PFSK-1 (cell line): ENCODE measurements around the gene ARHGAP27.

Experiments
- FOXP2 ChIP-seq: optimal IDR thresholded peaks from 2 replicates; pipeline ENCODE3; 2011; ENCODE audit warnings: borderline replicate concordance, control low read depth, inconsistent platforms; ENCODE audit not compliant: insufficient read depth; ENCODE audit errors: extremely low read length, extremely low read depth
- POLR2AphosphoS5 ChIP-seq: IDR thresholded peaks from 2 replicates; pipeline ENCODE4 v1.6.1; 2012; ENCODE audit warnings: low read depth, mild to moderate bottlenecking, control low read depth, low read length, moderate library complexity
- SIN3A ChIP-seq: IDR thresholded peaks from 2 replicates; pipeline ENCODE4 v1.6.1; 2012; ENCODE audit warnings: mild to moderate bottlenecking, low read length, moderate library complexity, borderline replicate concordance; ENCODE audit not compliant: insufficient read depth
- TAF1 ChIP-seq: IDR thresholded peaks from 2 replicates; pipeline ENCODE4 v1.6.1; 2012; ENCODE audit warnings: low read length, control low read depth, borderline replicate concordance; ENCODE audit not compliant: insufficient read depth
- TF ChIP-seq, protein P1 (sequence below), 2 experiments: IDR thresholded peaks; 2 replicates each; pipeline versions ENCODE4 v1.6.1 to v1.8.0; 2011 to 2012; ENCODE audit warnings: low read depth in 2 of 2, low read length in 2 of 2, control low read depth in 1 of 2, inconsistent platforms in 1 of 2, mild to moderate bottlenecking in 1 of 2, moderate library complexity in 1 of 2; ENCODE audit not compliant: insufficient read depth in 1 of 2

The ARHGAP27 gene

DNA sequence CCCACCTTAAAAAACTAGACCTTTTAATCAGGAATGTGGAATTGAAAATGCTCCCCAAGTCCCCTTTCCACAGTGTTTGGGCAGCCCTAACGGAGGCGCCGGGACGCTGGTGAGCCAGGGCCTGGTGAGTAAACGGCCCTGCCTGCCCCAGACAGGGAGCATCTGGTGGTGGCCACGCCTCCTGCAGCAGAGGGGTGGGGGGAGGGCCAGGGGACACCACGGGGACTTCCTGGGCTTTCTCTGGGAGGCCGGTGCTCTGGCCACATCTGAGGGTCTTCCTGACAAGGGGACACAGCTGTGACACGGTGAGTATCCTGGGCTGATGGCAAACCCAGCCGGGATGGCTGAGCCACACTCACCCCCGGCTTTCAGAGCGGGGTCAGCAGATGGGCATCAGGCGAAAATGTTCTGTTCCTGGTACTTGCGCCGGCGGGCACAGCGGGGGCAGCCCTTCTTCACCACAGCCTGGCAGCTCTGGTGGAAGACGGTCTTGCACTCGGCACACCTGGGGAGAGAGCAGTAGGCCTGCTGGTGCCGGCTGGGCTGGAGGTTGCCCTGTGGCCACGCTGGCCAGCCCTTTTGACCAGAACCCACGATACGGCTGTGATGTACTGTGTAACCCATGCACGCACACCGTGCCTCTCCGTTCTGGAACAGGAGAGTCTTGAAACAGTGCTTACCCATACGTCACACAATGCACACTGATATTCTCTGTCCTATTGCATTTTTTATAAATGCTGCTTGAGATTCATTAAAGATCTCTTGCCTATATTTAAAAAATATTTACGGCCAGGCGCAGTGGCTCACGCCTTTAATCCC, 5.0 kb upstream of the ARHGAP27 start:
- TF ChIP-seq POLR2AphosphoS5 = no peak
- no peak for TF ChIP-seq SIN3A
- TF ChIP-seq FOXP2 = no peak
- TF ChIP-seq, protein P1, sequence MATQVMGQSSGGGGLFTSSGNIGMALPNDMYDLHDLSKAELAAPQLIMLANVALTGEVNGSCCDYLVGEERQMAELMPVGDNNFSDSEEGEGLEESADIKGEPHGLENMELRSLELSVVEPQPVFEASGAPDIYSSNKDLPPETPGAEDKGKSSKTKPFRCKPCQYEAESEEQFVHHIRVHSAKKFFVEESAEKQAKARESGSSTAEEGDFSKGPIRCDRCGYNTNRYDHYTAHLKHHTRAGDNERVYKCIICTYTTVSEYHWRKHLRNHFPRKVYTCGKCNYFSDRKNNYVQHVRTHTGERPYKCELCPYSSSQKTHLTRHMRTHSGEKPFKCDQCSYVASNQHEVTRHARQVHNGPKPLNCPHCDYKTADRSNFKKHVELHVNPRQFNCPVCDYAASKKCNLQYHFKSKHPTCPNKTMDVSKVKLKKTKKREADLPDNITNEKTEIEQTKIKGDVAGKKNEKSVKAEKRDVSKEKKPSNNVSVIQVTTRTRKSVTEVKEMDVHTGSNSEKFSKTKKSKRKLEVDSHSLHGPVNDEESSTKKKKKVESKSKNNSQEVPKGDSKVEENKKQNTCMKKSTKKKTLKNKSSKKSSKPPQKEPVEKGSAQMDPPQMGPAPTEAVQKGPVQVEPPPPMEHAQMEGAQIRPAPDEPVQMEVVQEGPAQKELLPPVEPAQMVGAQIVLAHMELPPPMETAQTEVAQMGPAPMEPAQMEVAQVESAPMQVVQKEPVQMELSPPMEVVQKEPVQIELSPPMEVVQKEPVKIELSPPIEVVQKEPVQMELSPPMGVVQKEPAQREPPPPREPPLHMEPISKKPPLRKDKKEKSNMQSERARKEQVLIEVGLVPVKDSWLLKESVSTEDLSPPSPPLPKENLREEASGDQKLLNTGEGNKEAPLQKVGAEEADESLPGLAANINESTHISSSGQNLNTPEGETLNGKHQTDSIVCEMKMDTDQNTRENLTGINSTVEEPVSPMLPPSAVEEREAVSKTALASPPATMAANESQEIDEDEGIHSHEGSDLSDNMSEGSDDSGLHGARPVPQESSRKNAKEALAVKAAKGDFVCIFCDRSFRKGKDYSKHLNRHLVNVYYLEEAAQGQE (IDR thresholded peaks at IDR 0.05; ENCODE audit: insufficient read depth in 1 of 2, low read depth in 2 of 2, low read length in 2 of 2) = no peak
- TF ChIP-seq TAF1 = no peak

DNA sequence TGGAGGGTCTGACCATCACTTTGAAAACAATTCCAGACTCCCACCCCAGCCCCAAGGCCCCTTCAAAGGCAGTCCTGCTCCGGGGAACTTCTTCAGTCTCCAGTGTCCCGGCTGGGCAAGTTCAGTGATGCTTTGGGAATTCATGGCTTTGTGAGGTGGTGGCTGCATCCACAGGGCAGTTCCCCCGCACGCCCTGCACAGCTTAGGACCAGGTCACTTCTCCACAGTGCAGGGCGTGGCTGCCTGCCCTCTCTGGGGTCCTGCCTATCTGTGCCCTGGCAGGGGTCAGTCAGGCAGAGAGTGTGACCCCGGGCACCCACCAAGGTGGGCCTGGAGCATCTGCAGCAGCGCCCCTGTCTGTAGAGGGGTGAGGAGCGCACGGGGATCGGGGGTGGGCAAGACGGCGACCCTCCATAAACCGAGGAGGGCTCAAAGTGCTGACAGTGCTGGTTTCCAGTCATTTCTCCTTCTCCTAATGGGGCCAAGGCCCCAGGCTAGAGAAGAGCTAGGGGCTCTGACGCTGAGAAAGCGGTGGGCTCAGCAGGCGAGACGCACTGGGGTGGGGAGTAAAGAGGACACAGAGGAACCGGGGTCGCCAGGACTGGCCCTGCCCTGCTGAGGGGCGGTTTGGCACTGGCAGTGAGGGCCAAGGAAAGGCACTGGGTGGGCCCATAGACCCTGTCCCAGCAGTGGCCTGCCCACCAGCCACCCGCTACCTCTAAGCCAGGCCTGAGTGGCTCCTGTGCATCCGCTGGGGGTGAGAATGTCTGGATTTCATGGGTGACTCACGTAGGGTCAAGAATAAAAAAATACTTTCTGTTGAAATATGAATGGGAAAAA, 4.2 kb upstream of the ARHGAP27 start:
- TF ChIP-seq, protein P1 (IDR thresholded peaks at IDR 0.05; ENCODE audit: insufficient read depth in 1 of 2, low read depth in 2 of 2, low read length in 2 of 2) = no peak
- no peak for TF ChIP-seq POLR2AphosphoS5
- TF ChIP-seq TAF1 = no peak
- TF ChIP-seq FOXP2 = no peak
- no peak for TF ChIP-seq SIN3A

DNA sequence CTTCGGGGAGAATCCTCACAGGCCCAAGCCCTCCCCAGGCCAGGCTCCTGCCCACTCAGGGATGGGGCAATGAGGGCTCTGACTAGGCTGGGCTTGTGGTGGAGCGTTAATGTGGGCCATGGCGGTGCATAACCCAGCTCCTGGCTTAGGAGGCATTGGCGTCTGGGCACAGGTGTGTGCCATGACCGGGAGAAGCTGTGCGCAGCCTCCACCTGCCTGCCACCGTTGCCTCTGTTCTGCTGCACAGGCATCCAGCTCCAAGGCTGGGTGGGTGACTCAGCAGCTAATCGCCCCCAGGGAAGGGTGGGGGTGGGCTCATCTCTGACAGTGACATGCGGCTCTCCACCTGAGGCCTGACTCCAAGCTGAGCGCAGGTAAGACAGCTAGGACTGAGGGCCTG, 3.5 kb upstream of the ARHGAP27 start:
- TF ChIP-seq, protein P1 (IDR thresholded peaks at IDR 0.05; ENCODE audit: insufficient read depth in 1 of 2, low read depth in 2 of 2, low read length in 2 of 2) = no peak
- TF ChIP-seq SIN3A (no peak), FOXP2 (no peak), TAF1 (no peak), POLR2AphosphoS5 (no peak)

DNA sequence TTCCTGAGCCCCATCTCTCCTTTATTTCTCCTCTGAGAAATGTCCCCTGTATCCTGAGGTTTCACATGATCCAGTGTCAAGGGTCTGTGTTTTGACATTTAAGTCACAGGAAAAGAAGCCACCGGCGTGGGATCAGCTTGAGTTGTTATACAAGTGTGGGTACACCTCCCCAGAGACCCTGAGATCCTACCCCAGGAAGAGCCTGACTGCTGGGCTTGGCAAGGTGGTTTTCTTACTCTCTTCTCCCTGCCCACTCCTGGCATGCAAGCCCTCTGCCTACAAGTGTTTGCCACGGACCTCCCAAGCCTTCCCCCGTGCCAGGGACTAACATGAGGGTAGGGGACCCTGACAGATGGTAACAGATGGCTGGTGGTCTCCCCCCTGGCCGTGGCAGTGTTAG, 2.8 kb upstream of the ARHGAP27 start:
- TF ChIP-seq, protein P1 (IDR thresholded peaks at IDR 0.05; ENCODE audit: insufficient read depth in 1 of 2, low read depth in 2 of 2, low read length in 2 of 2) = no peak
- TF ChIP-seq POLR2AphosphoS5 = no peak
- no peak for TF ChIP-seq SIN3A
- no peak for TF ChIP-seq TAF1
- no peak for TF ChIP-seq FOXP2
